Measurements from ENCODE around the gene ZBTB24. TPM values are rescaled to one million over a fixed set of nuclear protein-coding genes. Genes with fewer than 3 reads are reported as not detected.

Gene ZBTB24
- total RNA-seq, 4 donors from 2014 or later: 3.7 to 10.5 (median 6.1) TPM

- no peak for ATAC-seq
- no peak overlapping the region for H3K4me3 ChIP-seq
- DNase-seq: no peak
- intact Hi-C loops (cut with DNase I; ENCODE audit: low total_unique reads): no loop called here
- H3K27ac ChIP-seq: no peak overlapping the region
- H3K4me1 ChIP-seq: no peaks in the 10 kb centered on the region
- H3K9me3 ChIP-seq: no peaks in the 10 kb centered on the region
- H3K36me3 ChIP-seq: peaks cover 0 to 75% of the 10 kb centered on the region in 2 donors
- in situ Hi-C loops (cut with MboI; ENCODE audit: low sequenced_read_pairs in 4 of 4): no loop called here
- no peaks in the 10 kb centered on the region for H3K27me3 ChIP-seq
- TF ChIP-seq CTCF (IDR thresholded peaks at IDR 0.05 in 4 of 5, conservative IDR thresholded peaks at IDR 0.05 in 1 of 5) (no peak), POLR2A (IDR thresholded peaks at IDR 0.05) (no peak)
These were observed 10.7 kb downstream of the ZBTB24 start for GRCh38 chr6:109472132-109472995.

- DNase-seq (no peak), ATAC-seq (no peak)
- no peak for TF ChIP-seq POLR2A (IDR thresholded peaks at IDR 0.05)
- no peak for TF ChIP-seq CTCF (IDR thresholded peaks at IDR 0.05 in 4 of 5, conservative IDR thresholded peaks at IDR 0.05 in 1 of 5)
- Histone ChIP-seq H3K4me1 (no peaks in the 10 kb centered on the region), H3K36me3 (peaks cover 0 to 76% of the 10 kb centered on the region in 2 donors), H3K27me3 (no peaks in the 10 kb centered on the region), H3K4me3 (no peak overlapping the region), H3K9me3 (no peaks in the 10 kb centered on the region), H3K27ac (no peak overlapping the region)
- in situ Hi-C loops (cut with MboI; ENCODE audit: low sequenced_read_pairs in 4 of 4) (no loop called here), intact Hi-C loops (cut with DNase I; ENCODE audit: low total_unique reads) (no loop called here)
These were observed 11.8 kb downstream of the ZBTB24 start for GRCh38 chr6:109471105-109471810.

GRCh38 chr6:109469591-109470189 lies 13.3 kb downstream of the ZBTB24 start:
- no peak overlapping the region for H3K27ac ChIP-seq
- no peaks in the 10 kb centered on the region for H3K27me3 ChIP-seq
- DNase-seq (no peak), ATAC-seq (no peak)
- H3K4me3 ChIP-seq: no peak overlapping the region
- intact Hi-C loops (cut with DNase I; ENCODE audit: low total_unique reads) (no loop called here), in situ Hi-C loops (cut with MboI; ENCODE audit: low sequenced_read_pairs in 4 of 4) (no loop called here)
- H3K4me1 ChIP-seq: no peaks in the 10 kb centered on the region
- no peaks in the 10 kb centered on the region for H3K9me3 ChIP-seq
- H3K36me3 ChIP-seq: peaks cover 0 to 75% of the 10 kb centered on the region in 2 donors
- no peak for TF ChIP-seq POLR2A (IDR thresholded peaks at IDR 0.05)

GRCh38 chr6:109467696-109468095 lies 15.3 kb downstream of the ZBTB24 start:
- TF ChIP-seq CTCF (IDR thresholded peaks at IDR 0.05 in 4 of 5, conservative IDR thresholded peaks at IDR 0.05 in 1 of 5) (no peak), POLR2A (IDR thresholded peaks at IDR 0.05) (no peak)
- Histone ChIP-seq H3K36me3 (peaks cover 0 to 58% of the 10 kb centered on the region in 2 donors), H3K27ac (no peak overlapping the region), H3K27me3 (no peaks in the 10 kb centered on the region), H3K4me1 (no peaks in the 10 kb centered on the region), H3K4me3 (no peak overlapping the region), H3K9me3 (no peaks in the 10 kb centered on the region)
- ATAC-seq: no peak
- no peak for DNase-seq
- in situ Hi-C loops (cut with MboI; ENCODE audit: low sequenced_read_pairs in 4 of 4) (no loop called here), intact Hi-C loops (cut with DNase I; ENCODE audit: low total_unique reads) (no loop called here)
